DND-41 (cell line): Measurements from ENCODE around the gene ARPC1A.
"Not testable (repeated sequence)": the region's sequence is repeated elsewhere in the genome, so short reads cannot be mapped to it uniquely, and the experiment has no call there.

Experiments used
- ATAC-seq: fragments of 200-7000 bp; cut with Tn5 transposase; 3 replicates; pipeline ENCODE4 v1.9.1; 2021; ENCODE audit warnings: low read depth; ENCODE audit not compliant: insufficient read depth
- DNase-seq: peaks from one replicate; pipeline ENCODE4 v3.0.0-alpha.2; 2020
- H2AFZ ChIP-seq: 2 replicates; pipeline ENCODE4 v1.6.0; 2012; ENCODE audit warnings: low read depth, low read length
- H3K27ac ChIP-seq: 2 replicates; pipeline ENCODE4 v1.5.1; 2012; ENCODE audit warnings: low read length, inconsistent platforms
- H3K27me3 ChIP-seq: fragments of 200-600 bp; sonication (generic); 2 replicates; pipeline ENCODE4 v1.6.0; 2012; ENCODE audit warnings: low read length, mild to moderate bottlenecking, inconsistent platforms; ENCODE audit not compliant: insufficient read depth, poor library complexity
- H3K36me3 ChIP-seq: 2 replicates; pipeline ENCODE4 v1.5.1; 2012; ENCODE audit warnings: low read length, inconsistent platforms; ENCODE audit not compliant: insufficient read depth
- H3K4me1 ChIP-seq: 2 replicates; pipeline ENCODE4 v1.5.1; 2012; ENCODE audit warnings: mild to moderate bottlenecking, low read length; ENCODE audit not compliant: insufficient read depth
- H3K4me2 ChIP-seq: 2 replicates; pipeline ENCODE4 v1.6.0; 2012; ENCODE audit warnings: mild to moderate bottlenecking, moderate library complexity, low read length, inconsistent platforms; ENCODE audit not compliant: insufficient read depth
- H3K4me3 ChIP-seq, 2 experiments: fragments of 200-600 bp in 1 of 2; shearing (Covaris generic) in 1 of 2; 2 replicates each; pipeline ENCODE4 v1.5.1; 2012 to 2016; ENCODE audit warnings: inconsistent platforms in 2 of 2, low read length in 2 of 2, mild to moderate bottlenecking in 2 of 2, low read depth in 1 of 2, moderate library complexity in 1 of 2
- H3K79me2 ChIP-seq: 2 replicates; pipeline ENCODE4 v1.6.0; 2012; ENCODE audit warnings: low read length, inconsistent platforms; ENCODE audit not compliant: insufficient read depth
- H3K9ac ChIP-seq: 2 replicates; pipeline ENCODE4 v1.6.0; 2012; ENCODE audit warnings: low read depth, mild to moderate bottlenecking, inconsistent platforms, low read length, moderate library complexity
- H3K9me3 ChIP-seq: 2 replicates; pipeline ENCODE4 v1.5.1; 2012; ENCODE audit warnings: low read length, moderate library complexity, mild to moderate bottlenecking, inconsistent platforms; ENCODE audit not compliant: insufficient read depth, severe bottlenecking
- H4K20me1 ChIP-seq: 2 replicates; pipeline ENCODE4 v1.6.0; 2012; ENCODE audit warnings: low read length; ENCODE audit not compliant: insufficient read depth
- CTCF ChIP-seq: IDR thresholded peaks from 2 replicates; pipeline ENCODE4 v1.5.1; 2012; ENCODE audit warnings: borderline replicate concordance, low read length, moderate library complexity, mild to moderate bottlenecking; ENCODE audit not compliant: poor library complexity, severe bottlenecking; ENCODE audit errors: extremely low read depth
- EZH2 ChIP-seq: IDR thresholded peaks from 3 replicates; pipeline ENCODE4 v1.6.1; 2012; ENCODE audit warnings: borderline replicate concordance, low read depth, mild to moderate bottlenecking, moderate library complexity, low read length, inconsistent platforms; ENCODE audit not compliant: severe bottlenecking

ARPC1A gene

GRCh38 chr7:99352247-99352646, 26.5 kb downstream of the ARPC1A start:
- Histone ChIP-seq H2AFZ (no peak overlapping the region), H3K9me3 (no peaks in the 10 kb centered on the region), H3K27ac (no peak overlapping the region), H3K36me3 (peaks cover 78% of the 10 kb centered on the region), H3K4me1 (no peaks in the 10 kb centered on the region), H4K20me1 (peaks cover 6% of the 10 kb centered on the region; the same call in 1 of the 2 replicates), H3K9ac (no peak overlapping the region), H3K27me3 (no peaks in the 10 kb centered on the region), H3K79me2 (peaks cover 2% of the 10 kb centered on the region; the same call in 1 of the 2 replicates), H3K4me3 (no peak overlapping the region), H3K4me2 (no peak overlapping the region)
- ATAC-seq (no peak), DNase-seq (no peak)
- TF ChIP-seq EZH2 (no peak), CTCF (no peak)

GRCh38 chr7:99355098-99355497, 29.4 kb downstream of the ARPC1A start:
- peaks cover 80% of the 10 kb centered on the region for H3K36me3 ChIP-seq
- H4K20me1 ChIP-seq: peaks cover 3% of the 10 kb centered on the region; the same call in 1 of the 2 replicates
- no peaks in the 10 kb centered on the region for H3K4me1 ChIP-seq
- H3K27ac ChIP-seq: no peak overlapping the region
- no peaks in the 10 kb centered on the region for H3K9me3 ChIP-seq
- no peak overlapping the region for H2AFZ ChIP-seq
- H3K9ac ChIP-seq: no peak overlapping the region
- DNase-seq: no peak
- TF ChIP-seq CTCF (no peak), EZH2 (no peak)
- H3K27me3 ChIP-seq: no peaks in the 10 kb centered on the region
- no peak overlapping the region for H3K4me2 ChIP-seq
- ATAC-seq: no peak
- no peaks in the 10 kb centered on the region; the same call in 1 of the 2 replicates for H3K79me2 ChIP-seq
- H3K4me3 ChIP-seq: no peak overlapping the region

GRCh38 chr7:99357701-99358490, 32.2 kb downstream of the ARPC1A start:
- Histone ChIP-seq H3K4me3 (no peak overlapping the region), H3K27ac (no peak overlapping the region), H3K27me3 (no peaks in the 10 kb centered on the region), H2AFZ (no peak overlapping the region), H3K4me1 (no peaks in the 10 kb centered on the region), H4K20me1 (no peaks in the 10 kb centered on the region), H3K9ac (no peak overlapping the region), H3K36me3 (peaks cover 77% of the 10 kb centered on the region), H3K9me3 (no peaks in the 10 kb centered on the region), H3K4me2 (no peak overlapping the region), H3K79me2 (no peaks in the 10 kb centered on the region)
- ATAC-seq (no peak), DNase-seq (no peak)
- TF ChIP-seq CTCF (no peak), EZH2 (no peak)

- not testable (repeated sequence) for DNase-seq, H3K4me2 ChIP-seq, H3K27me3 ChIP-seq, H3K4me1 ChIP-seq, ATAC-seq, H3K79me2 ChIP-seq, H3K9ac ChIP-seq, H4K20me1 ChIP-seq, H2AFZ ChIP-seq, H3K9me3 ChIP-seq, H3K4me3 ChIP-seq, H3K27ac ChIP-seq
- peaks cover 82% of the 10 kb centered on the region for H3K36me3 ChIP-seq
Observed at GRCh38 chr7:99358521-99358920, 32.8 kb downstream of the ARPC1A start.
